Measurements from ENCODE around the gene FOXD2.

- TF ChIP-seq ZNF384 (IDR thresholded peaks at IDR 0.05), result no peak
- no peak for TF ChIP-seq TARDBP (IDR thresholded peaks at IDR 0.05)
These were observed 30.4 kb upstream of the FOXD2 start for GRCh38 chr1:47407481-47407880.

All from HEK293T (cell line).